Fibroblast of the aortic adventitia (primary cell): ENCODE results near the gene SYT14. TPM values are rescaled to one million over a fixed set of nuclear protein-coding genes. Genes with fewer than 3 reads are reported as not detected.
"Not testable (repeated sequence)": the region's sequence is repeated elsewhere in the genome, so short reads cannot be mapped to it uniquely, and the experiment has no call there.

Experiments
- DNase-seq: peaks from one replicate; pipeline ENCODE4 v3.0.0-alpha.2; 2010; ENCODE audit warnings: low read depth
- H3K4me3 ChIP-seq: 2 replicates; pipeline ENCODE4 v1.5.1; 2011; ENCODE audit warnings: low read depth, mild to moderate bottlenecking, control low read depth, low read length, moderate library complexity
- total RNA-seq: library from RNA; depleted of rRNA; stranded (reverse); fragments of >200 nt; gene quantifications from 2 replicates; pipeline ENCODE4 v1.2.3, GENCODE V29; 2012; ENCODE audit warnings: low replicate concordance
- TF ChIP-seq, protein P1 (sequence below): IDR thresholded peaks from 2 replicates; pipeline ENCODE4 v1.5.1; 2011; ENCODE audit warnings: mild to moderate bottlenecking, low read length, control low read depth, inconsistent platforms; ENCODE audit not compliant: insufficient read depth

The SYT14 gene
- 0.08 and 35.0 TPM in 2 replicates for total RNA-seq

DNA sequence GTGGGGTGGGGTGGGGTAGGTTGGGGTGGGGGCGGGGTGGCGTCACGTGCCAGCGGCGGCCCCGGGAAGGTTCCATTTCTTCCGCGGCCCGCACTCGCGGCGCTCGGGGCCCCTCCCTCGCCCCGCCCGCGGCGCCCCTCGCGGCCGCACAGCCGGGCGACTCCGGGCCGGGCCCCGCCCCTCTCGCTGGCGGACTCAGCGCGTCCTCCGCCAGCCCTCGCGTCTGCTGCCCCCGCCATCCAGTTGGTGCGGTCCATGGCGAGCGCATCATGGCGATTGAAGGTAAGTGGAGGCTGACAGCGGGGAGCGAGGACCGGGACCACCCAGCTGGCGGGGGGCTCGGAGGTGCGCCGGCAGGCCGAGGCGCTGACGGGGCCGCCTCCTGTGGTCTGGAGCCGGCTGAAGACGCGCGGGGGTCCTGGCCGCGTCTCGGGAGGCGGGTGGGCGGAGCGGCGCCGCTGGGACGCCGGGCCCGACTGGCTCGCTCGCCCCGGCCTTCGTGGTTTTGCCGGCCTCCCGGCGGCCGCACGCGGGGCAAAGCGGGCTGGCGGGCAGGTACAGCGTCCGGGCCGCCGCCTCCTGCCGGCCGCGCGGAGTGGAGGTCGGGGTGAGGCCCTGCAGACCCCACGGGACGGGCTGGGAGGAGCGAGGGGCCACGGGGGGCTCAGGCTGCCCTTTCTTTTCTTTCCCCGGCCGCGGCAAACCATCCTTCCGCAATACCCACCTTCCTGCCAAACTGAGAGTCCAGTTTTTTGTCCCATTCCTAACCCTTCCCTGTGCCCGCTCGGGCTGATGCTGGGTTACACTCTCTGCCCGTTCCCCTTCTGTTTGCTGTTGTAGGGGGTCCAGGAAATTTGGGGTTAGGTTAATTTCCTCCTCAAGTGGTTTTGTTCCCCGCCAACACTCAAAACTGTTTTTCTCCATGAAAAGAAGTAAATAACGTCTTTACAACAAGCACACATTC lies at the start of gene SYT14:
Gene SYT14 (plus strand): TSS at position 222 of the 964 bp plus-strand sequence. CDS start 48 bp downstream, at position 270.
- peak within 1 kb of the TSS; percentile 71 for H3K4me3 ChIP-seq
- TF ChIP-seq, protein P1, sequence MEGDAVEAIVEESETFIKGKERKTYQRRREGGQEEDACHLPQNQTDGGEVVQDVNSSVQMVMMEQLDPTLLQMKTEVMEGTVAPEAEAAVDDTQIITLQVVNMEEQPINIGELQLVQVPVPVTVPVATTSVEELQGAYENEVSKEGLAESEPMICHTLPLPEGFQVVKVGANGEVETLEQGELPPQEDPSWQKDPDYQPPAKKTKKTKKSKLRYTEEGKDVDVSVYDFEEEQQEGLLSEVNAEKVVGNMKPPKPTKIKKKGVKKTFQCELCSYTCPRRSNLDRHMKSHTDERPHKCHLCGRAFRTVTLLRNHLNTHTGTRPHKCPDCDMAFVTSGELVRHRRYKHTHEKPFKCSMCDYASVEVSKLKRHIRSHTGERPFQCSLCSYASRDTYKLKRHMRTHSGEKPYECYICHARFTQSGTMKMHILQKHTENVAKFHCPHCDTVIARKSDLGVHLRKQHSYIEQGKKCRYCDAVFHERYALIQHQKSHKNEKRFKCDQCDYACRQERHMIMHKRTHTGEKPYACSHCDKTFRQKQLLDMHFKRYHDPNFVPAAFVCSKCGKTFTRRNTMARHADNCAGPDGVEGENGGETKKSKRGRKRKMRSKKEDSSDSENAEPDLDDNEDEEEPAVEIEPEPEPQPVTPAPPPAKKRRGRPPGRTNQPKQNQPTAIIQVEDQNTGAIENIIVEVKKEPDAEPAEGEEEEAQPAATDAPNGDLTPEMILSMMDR = no peak
- DNase-seq = peak; percentile 40

DNA sequence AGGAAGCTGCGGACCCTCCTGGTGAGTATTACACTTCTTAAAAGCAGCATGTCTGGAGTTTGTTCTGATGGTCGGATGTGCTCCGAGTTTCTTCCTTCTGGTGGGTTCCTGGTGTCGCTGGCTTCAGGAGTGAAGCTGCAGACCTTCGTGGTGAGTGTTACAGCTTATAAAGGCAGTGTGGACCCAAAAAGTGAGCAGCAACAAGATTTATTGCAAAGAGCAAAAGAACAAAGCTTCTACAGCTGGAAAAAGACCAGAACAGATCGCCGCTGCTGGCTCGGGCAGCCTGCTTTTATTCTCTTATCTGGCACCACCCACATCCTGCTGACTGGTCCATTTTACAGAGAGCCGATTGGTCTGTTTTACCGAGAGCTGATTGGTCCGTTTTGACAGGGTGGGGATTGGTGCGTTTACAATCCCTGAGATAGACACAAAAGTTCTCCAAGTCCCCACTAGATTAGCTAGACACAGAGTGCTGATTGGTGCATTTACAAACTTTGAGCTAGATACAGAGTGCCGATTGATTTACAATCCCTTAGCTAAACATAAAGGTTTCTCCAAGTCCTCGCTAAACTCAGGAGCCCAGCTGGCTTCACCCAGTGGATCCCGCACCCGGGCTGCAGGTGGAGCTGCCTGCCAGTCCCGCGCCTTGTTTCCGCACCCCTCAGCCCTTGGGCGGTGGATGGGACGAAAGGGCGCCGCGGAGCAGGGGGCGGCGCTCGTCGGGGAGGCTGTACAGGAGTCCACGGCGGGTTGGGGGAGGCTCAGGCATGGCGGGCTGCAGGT lies 49.5 kb upstream of the SYT14 start:
- not testable (repeated sequence) for DNase-seq, H3K4me3 ChIP-seq

DNA sequence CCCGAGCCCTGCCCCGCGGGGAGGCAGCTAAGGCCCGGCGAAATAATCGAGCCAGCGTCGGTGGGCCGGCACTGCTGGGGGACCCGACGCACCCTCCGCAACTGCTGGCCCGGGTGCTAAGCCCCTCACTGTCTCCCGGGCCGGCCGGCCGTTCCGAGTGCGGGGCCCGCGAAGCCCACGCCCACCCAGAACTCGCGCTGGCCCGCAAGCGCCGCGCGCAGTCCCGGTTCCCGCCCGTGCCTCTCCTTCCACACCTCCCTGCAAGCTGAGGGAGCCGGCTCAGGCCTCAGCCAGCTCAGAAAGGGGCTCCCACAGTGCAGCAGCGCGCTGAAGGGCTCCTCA lies 49.0 kb upstream of the SYT14 start:
- TF ChIP-seq, protein P1 = no peak
- DNase-seq = no peak

DNA sequence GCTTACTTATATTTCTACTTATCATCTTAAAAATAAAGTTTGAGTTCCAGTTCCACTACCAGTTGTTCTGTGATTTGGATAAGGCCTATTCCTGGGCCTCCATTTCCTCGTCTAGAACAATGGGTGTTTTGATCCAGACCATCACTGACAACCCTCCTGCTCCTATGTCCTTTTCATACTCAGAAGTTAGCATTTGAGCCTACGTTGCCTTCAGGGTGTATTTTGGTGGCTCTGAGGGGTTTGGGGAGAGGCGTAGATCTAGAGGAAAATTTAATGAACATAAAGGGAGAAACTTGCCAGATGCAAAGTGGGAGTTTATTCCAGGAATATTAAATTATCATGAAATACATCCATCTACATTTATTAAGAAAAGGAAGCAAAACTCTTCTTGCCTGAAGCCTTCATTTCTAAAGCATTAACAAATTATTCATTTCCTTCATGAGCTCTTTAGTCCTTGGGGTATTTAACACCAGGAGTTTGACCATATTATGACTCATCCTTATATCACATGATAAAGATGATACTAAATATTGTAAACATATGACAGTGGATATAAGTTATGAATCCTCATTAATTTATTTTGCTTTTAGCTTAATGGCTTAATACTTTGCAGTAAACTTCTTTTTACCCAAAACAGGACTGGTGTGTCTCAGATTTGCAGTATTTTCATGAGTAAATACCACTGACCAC lies 47.2 kb upstream of the SYT14 start:
- DNase-seq = no peak
- TF ChIP-seq, protein P1 = no peak
- no peak overlapping the region for H3K4me3 ChIP-seq

More for the DNA sequence above, 49.0 kb upstream of the SYT14 start:
- no peak overlapping the region for H3K4me3 ChIP-seq

DNA sequence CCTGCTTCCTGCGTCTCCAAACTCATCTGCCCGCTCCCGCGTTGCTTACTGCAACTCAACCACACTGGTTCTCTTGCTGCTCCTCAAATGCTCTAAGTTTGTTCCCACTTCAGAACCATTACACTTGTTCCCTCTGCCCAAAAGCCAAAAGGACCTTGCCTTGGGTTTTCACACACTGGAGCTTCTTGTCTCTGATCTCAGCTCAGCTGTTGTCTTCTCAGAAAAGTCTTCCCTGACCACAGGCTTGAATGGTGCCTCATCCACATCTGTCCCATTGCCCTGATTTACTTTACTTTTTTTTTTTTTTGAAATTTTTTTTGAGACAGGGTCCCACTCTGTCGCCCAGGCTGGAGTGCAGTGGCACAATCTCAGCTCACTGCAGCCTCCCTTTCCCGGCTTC lies 44.3 kb upstream of the SYT14 start:
- DNase-seq = no peak
- TF ChIP-seq, protein P1 = no peak
- H3K4me3 ChIP-seq = no peak overlapping the region

DNA sequence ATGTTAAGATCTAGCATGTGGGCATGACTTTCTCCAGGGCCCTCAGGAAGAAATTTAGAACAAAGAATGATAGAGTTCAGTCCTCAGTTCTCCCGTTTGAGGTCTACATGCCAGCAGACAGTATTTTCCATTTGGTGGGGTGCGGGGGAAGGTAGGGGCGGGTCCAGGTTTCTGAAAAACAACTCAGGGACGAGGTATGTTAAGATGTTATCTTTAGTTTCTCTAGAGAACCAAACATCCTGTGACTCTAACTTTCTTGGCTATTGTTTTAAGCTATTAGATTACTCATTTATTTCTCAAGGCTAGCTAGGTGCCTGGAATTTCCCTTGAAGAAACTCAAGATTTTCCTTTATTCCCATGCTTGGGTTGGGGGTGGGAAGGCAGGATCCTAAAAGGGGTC lies 42.3 kb upstream of the SYT14 start:
- TF ChIP-seq, protein P1 = no peak
- H3K4me3 ChIP-seq = no peak overlapping the region
- DNase-seq = peak; percentile 81

DNA sequence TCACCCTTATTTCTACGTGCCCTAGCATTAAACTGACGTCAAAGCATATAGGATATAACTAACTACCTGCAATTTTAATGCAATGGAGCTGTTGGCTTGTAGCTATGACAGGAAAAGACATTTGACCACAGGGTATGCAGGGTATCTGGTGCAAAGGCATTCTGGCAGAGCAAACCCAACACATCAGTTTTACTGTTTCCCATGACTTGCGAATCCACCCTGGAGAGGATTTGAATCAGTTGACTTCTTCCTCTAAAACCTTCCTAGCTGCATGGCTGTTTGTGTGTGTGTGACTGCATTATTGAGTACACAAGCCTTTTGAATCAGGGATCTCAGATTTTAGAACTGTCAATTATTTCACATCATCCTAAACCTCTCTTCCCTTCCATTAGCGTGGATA lies 41.7 kb upstream of the SYT14 start:
- peak; percentile 32 for DNase-seq
- TF ChIP-seq, protein P1 = no peak
- H3K4me3 ChIP-seq = no peak overlapping the region

DNA sequence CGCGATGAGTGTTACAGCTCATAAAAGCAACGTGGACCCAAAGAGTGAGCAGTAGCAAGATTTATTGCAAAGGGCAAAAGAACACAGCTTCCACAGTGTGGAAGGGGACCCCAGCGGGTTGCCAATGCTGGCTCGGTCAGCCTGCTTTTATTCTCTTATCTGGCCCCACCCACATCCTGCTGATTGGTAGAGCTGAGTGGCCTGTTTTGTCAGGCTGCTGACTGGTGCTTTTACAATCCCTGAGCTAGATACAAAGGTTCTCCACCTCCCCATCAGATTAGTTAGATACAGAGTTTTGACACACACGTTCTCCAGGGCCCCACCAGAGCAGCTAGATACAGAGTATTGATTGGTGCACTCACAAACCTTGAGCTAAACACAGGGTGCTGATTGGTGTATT lies 39.7 kb upstream of the SYT14 start:
- not testable (repeated sequence) for DNase-seq, H3K4me3 ChIP-seq

DNA sequence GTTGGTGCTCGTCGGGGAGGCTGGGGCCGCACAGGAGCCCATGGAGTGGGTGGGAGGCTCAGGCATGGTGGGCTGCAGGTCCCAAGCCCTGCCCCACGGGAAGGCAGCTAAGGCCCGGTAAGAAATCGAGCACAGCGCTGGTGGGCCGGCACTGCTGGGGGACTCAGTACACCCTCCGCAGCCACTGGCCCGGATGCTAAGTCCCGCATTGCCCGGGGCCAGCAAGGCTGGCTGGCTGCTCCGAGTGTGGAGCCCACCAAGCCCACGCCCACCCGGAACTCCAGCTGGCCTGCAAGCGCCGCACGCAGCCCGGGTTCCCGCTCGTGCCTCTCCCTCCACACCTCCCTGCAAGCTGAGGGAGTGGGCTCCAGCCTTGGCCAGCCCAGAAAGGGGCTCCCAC lies 39.2 kb upstream of the SYT14 start:
- not testable (repeated sequence) for H3K4me3 ChIP-seq, DNase-seq
